GM19043 (cell line): ENCODE results near the gene GRAMD1A.
A peak's percentile ranks its signal among the peaks of the same experiment; 100 is the strongest.
"Not testable (repeated sequence)": the region's sequence is repeated elsewhere in the genome, so short reads cannot be mapped to it uniquely, and the experiment has no call there.

Experiments
- ATAC-seq: cut with Tn5 transposase; IDR thresholded peaks from one replicate; pipeline ENCODE4 v1.9.1; 2021; ENCODE audit warnings: low read depth; ENCODE audit not compliant: unreplicated experiment

Gene GRAMD1A

DNA sequence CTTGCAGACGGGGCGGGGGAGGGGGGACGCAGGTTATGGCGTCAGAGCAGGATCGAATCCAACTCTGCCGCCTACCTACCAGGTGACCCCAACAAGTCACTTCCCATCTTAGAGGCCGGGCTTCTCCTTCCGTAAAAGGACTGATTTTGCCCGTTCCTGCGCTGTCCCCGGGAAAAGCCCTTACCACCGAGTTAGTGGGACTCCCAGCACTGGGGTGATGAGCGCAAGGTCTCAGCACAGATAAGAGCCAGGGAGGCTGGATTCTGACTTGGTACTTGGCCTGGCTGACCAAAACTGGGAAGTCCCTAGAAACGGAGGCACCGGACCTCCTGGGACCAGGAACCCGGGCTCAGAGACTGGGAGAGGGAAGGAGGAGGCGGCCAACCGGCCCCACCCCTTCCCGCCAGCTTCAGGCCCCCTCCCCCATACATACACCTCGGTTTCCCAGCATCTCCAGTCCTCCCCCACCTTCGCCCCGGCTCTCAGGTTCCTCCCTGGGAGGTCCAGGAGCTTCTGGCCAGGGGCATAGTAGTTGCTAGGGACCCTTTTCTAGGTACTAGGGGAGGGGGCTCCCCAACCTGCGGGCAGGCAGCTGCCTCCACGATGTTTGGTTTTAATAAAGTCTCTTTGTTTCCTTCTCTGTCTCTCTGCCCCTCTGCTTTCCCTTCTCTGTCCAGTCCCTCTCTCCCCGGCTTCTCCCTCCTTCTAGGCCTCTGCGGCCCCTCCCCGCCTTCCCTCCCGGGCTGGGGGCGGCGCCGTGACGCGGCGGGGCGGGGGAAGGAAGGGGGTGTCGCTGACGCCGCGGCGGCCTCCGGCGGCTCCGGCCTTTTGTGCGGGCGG lies at the start of gene GRAMD1A:
Gene GRAMD1A (plus strand): TSS at position 826 of the 840 bp plus-strand sequence. CDS start 156 bp downstream, outside the sequence.
- peak; percentile 50 for ATAC-seq

- no peak for ATAC-seq
These were observed 47.0 kb upstream of the GRAMD1A start for GRCh38 chr19:34953092-34953491.

DNA sequence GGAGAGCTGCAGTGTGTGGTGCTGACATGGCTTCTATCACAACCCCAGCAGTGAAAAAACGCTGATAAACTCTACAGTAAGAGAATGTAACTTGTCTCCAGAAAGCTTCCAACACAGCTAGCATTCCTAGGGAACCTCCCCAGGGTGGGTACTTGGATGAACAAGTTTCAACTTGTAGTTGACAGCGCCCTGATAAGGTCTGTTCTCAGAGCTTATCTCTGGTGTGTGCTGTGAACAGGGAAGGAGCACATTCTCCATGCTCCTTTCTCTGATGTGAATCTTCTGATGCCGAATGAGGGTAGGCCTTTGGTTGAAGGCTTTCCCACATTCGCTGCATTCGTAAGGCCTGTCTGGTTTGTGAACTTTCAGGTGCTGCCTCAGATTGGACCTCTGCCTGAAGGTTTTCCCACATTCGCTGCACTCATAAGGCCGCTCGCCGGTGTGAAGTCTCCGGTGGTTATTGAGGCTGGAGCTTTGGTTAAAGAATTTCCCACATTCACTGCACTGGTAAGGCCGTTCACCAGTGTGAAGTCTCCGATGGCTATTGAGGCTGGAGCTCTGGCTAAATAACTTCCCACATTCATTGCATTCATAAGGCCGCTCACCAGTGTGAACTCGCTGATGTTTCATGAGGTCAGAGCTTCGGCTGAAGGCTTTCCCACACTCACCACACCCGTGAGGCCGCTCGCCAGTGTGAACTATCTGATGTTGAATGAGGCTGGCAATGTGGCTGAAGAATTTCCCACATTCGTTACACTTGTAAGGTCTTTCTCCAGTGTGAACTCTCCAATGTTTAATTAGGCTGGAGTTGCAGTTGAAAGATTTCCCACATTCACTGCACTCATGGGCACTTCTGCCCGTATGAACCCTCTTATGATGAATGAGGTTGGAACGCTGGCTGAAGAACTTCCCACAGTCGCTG lies 42.0 kb upstream of the GRAMD1A start:
- ATAC-seq, result no peak

DNA sequence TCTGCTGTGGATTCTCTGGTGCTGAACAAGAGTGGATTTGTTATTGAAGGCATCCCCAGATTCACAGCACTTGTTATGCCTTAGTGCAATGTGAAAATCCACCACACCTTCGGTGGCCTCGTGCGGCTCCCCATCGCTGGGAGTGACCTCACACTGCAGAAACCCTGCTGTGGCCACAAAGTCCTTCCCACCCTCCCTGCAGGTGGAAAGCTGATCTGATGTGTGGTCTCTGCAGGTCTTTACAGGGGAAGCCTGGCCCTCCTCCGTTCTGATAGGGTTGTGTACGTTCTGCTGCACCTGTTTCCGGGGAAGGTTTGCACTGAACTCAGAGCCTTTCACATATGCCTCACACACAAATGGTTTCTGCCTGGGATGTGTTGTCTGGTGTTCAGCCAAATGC lies 41.1 kb upstream of the GRAMD1A start:
- ATAC-seq, result no peak

DNA sequence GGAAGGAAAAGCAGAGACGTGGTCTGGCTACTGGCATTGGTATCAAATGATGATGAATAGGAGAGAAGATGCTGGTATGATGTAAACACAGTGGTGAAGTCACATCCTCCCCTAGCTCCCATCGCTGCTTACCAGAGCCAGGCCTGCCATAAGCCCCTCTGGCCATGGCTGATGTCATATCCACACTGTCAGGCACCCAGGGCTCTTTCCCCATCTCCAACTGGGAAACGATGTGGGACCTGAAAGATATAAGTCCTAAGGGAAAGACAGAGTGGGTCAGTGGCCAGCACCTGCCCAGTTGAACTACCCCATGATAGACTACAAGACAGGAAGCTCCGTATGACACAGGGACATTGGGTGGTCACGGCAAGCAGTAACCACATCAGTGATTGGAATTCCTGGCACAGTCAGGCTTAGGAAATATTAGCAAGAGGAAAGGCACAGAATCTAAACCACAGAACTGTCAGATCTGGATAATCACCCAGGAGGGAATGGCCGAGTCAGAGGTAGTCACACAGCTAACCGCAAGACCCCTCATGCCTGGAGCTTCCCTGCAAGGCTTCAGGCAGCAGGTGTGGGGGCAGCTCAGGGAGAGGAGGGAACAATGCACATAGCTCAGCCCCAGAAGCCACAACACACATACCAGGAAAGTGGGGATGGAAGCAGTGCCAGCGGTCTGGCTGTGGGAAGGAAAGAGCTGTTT lies 39.9 kb upstream of the GRAMD1A start:
- ATAC-seq, result no peak

- no peak for ATAC-seq
These were observed 39.0 kb upstream of the GRAMD1A start for GRCh38 chr19:34960940-34961679.

GRCh38 chr19:34961775-34962686 lies 38.1 kb upstream of the GRAMD1A start:
- ATAC-seq, result no peak

DNA sequence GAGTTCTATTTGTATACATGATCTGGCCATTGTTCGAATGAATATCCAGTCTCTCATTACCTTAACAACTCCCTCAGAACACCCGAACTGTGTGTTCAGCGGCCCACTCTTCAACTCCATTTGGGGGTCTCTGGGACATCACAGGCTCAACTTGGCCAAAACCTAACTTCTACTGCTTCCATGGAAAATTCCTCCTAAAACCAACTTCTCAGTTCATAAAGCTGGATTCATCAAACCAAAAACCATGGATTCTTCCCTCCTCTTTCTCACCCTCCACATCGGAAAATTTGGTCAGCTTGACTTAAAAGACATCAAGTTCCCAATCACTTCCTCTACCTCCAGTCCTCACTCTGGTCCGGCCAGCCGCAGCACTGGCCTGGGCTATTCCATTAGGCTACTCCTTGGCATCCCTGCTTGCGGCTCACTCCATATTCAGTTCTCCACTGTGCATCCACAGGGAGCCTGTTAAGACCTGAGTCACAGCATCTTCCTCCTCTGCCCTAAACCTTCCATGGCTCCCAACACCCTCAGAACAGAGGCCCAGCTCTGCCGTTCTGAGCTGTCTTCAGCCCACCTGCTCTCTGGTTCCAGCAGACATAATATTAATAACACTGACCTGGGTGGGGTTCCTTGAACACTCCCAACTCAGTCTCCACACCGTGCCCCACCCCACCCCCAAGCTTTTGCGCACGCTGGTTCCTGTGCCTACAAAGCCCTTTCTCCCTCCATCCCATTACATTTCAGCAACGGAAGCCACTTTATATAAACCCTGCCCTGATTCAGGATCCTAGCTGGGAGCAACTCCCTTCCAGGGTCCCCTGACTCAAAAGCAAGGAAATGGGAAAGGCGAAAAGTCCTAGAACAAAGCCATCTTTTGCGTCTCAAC lies 37.2 kb upstream of the GRAMD1A start:
- ATAC-seq, result no peak

- no peak for ATAC-seq
These were observed 36.3 kb upstream of the GRAMD1A start, which contains the start of gene ZNF792 for GRCh38 chr19:34963573-34964406. Gene ZNF792, minus strand, starts transcription at chr19:34964229. Its CDS starts 567 bp downstream, at chr19:34963662.

DNA sequence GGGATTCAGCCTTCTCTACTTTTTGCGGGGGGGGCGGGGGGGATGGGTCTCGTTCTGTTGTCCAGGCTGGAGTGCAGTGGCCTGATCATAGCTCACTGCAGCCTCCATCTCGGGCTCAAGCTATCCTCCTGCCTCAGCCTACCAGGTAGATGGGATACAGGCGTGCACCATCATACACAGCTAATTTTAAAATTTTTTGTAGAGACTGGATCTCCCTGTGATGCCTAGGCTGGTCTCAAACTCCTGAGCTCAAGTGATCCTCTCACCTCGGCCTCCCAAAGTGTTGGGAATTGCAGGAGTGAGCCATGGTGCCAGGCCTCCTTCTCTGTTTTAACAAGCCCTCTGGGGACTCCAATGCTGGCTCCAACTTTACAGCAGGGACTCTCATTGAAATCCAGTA lies 35.5 kb upstream of the GRAMD1A start:
- ATAC-seq, result no peak

GRCh38 chr19:34965505-34965904 lies 34.6 kb upstream of the GRAMD1A start:
- not testable (repeated sequence) for ATAC-seq

DNA sequence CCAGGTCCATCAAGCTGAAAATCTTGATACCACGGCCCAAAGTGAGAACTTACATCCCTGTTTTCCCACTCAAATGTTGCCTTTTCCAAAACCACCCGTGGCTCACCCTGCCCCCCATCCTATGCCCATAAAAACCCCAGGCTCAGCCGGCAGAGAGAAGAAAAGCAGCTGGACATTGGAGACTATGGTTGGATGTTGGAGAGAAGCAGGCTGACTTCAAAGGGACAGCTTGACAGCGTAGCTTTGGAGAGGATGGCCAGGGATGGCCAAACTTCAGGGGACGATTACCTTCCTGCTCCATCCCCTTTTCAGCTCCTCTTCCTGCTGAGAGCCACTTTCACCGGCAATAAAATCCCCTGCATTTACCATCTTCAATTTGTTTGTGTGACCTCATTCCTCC lies 32.6 kb upstream of the GRAMD1A start:
- no peak for ATAC-seq

DNA sequence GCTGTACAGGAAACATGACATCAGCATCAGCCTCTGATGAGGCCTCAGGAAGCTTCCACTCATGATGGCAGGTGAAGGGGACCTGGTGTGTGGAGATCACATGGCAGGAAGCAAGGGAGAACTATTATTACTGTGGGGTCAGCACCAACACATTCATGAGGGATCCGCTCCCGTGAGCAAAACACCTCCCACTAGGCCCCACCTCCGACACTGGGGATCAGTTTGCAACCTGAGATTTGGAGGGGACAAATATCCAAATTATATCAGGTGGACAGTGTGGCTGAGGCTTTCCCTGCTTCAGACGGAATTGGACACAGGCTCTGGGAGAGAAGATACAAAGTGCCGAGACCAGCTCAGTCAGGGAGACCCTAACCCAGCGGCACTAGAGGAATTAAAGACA lies 30.4 kb upstream of the GRAMD1A start:
- no peak for ATAC-seq

DNA sequence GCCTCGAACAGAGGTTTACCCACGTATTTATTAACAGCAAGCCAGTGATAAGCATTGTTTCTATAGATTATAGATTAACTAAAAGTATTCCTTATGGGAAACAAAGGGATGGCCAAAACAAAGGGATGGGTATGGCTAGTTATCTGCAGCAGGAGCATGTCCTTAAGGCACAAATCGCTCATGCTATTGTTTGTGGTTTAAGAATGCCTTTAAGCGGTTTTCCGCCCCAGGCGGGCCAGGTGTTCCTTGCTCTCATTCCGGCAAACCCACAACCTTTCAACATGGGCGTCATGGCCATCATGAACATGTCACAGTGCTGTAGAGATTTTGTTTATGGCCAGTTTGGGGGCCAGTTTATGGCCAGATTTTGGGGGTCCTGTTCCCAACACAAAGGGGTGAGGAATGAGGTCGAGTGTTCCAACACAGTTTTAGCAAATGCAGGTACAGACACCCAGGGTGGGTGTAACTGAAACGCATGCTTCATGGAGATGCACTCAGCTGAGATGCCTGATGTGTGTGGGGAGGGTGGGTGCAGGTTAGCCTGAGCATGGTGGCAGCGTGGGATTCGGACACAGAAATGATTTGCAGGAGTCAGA lies 29.8 kb upstream of the GRAMD1A start:
- ATAC-seq, result not testable (repeated sequence)

DNA sequence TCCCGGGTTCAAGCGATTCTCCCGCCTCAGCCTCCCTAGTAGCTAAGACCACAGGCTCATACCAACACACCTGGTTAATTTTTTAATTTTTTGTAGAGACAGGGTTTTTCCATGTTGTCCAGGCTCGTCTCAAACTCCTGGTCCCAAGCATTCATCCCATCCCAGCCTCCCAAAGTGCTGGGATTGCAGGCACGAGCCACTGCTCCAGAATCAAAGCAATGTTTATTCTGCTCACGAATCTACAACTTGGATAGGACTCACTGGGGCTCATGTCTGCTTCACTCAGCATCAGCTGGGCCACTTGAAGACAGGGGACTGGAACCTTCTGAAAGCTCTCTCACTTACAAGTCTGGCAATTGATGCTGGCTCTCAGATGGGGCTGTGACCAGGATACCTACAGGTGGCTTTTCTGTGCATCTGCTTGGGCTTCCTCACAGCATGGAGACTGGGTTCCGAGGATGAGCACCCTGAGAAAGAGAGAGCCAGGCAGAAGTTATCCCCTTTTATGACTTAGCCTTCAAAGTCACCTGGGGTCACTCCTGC lies 27.9 kb upstream of the GRAMD1A start:
- no peak for ATAC-seq

DNA sequence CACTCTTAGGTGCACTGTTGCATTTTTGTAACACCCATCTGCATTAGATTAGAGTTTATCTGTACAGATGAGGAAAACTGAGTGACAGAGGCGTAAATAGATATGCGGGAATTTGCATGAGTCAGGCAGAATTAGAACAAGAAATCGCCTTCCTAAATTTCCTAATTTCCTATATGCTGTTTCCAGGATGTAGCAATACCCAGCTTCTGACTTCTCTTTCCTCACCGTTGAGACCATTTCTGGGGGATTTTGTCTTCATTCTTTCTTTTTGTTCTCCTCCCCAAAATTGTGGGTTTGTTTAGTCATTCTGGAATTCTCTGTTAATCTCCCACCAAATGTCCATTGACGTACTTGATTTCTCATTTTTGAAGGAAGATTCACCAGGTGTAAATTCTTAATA lies 25.5 kb upstream of the GRAMD1A start:
- no peak for ATAC-seq

DNA sequence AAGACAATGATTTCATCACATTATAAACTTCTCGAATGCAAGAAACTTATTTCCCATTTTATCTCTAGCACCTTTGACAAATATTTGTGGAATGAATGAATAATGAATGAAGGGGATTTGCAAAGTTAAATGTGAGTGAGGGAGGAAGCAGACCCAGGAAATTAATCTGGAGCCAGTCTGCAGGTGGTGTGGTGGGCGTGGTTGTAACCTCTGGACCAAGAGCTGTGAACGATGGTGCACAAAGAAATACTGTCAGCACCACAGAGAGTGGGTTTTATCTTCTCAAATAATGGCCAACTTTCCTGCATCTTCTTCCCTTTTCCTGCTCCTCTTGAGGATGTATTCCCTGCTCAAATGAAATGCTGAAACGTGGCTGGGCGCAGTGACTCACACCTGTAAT lies 25.1 kb upstream of the GRAMD1A start:
- ATAC-seq, result no peak
